GM23338 (cell line): ENCODE results near the gene GOLGA7B. TPM values are rescaled to one million over a fixed set of nuclear protein-coding genes. Genes with fewer than 3 reads are reported as not detected.

Source experiments
- ATAC-seq: fragments of 200-7000 bp; cut with Tn5 transposase; 3 replicates; pipeline ENCODE4 v1.9.1; 2020
- DNase-seq: peaks from one replicate; pipeline ENCODE4 v3.0.0-alpha.2; 2015; ENCODE audit warnings: low spot score
- H2AFZ ChIP-seq: fragments of 200-600 bp; sonication (generic); 2 replicates; pipeline ENCODE4 v1.8.0; 2016; ENCODE audit warnings: antibody characterized with exemption, mild to moderate bottlenecking, moderate library complexity
- H3F3A ChIP-seq: fragments of 200-600 bp; sonication (generic); replicated peaks from 2 replicates; pipeline ENCODE4 v1.8.0; 2017; ENCODE audit warnings: antibody characterized with exemption, mixed run types, low read depth
- H3K27ac ChIP-seq: fragments of 200-600 bp; sonication (generic); 2 replicates; pipeline ENCODE4 v1.6.1; 2016; ENCODE audit warnings: low read depth
- H3K27me3 ChIP-seq: fragments of 200-600 bp; sonication (generic); 2 replicates; pipeline ENCODE4 v1.8.0; 2016; ENCODE audit warnings: mild to moderate bottlenecking, mixed run types, moderate library complexity; ENCODE audit not compliant: insufficient read depth
- H3K36me3 ChIP-seq: fragments of 200-600 bp; sonication (generic); 2 replicates; pipeline ENCODE4 v1.8.0; 2016; ENCODE audit warnings: mild to moderate bottlenecking; ENCODE audit not compliant: insufficient read depth
- H3K4me1 ChIP-seq: fragments of 200-600 bp; sonication (generic); 2 replicates; pipeline ENCODE4 v1.8.0; 2016; ENCODE audit warnings: mild to moderate bottlenecking, moderate library complexity; ENCODE audit not compliant: insufficient read depth
- H3K4me2 ChIP-seq: fragments of 200-600 bp; sonication (generic); 2 replicates; pipeline ENCODE4 v1.7.1; 2017; ENCODE audit warnings: mixed run types
- H3K4me3 ChIP-seq: fragments of 200-600 bp; sonication (generic); 2 replicates; pipeline ENCODE4 v1.6.1; 2016; ENCODE audit warnings: mixed run types
- H3K79me2 ChIP-seq: fragments of 200-600 bp; sonication (generic); replicated peaks from 2 replicates; pipeline ENCODE4 v1.8.0; 2017; ENCODE audit warnings: mild to moderate bottlenecking; ENCODE audit not compliant: insufficient read depth
- H3K9me2 ChIP-seq: fragments of 200-600 bp; sonication (generic); 2 replicates; pipeline ENCODE4 v1.8.0; 2017; ENCODE audit not compliant: insufficient read depth
- H4K20me1 ChIP-seq: fragments of 200-600 bp; sonication (generic); replicated peaks from 2 replicates; pipeline ENCODE4 v1.8.0; 2017; ENCODE audit warnings: mild to moderate bottlenecking; ENCODE audit not compliant: insufficient read depth
- H3K27ac Mint-ChIP-seq: 2 replicates; pipeline ENCODE4 v1.8.0; 2020; ENCODE audit warnings: inconsistent platforms, mild to moderate bottlenecking, moderate library complexity, mixed read lengths
- H3K27me3 Mint-ChIP-seq: 3 replicates; pipeline ENCODE4 v1.8.0; 2022; ENCODE audit warnings: low read depth, mild to moderate bottlenecking, moderate library complexity, mixed read lengths, inconsistent platforms; ENCODE audit not compliant: insufficient read depth, poor library complexity
- H3K36me3 Mint-ChIP-seq: 3 replicates; pipeline ENCODE4 v1.8.0; 2021; ENCODE audit warnings: low read depth, mild to moderate bottlenecking, inconsistent platforms, moderate library complexity, mixed read lengths
- H3K4me1 Mint-ChIP-seq: 3 replicates; pipeline ENCODE4 v1.8.0; 2020; ENCODE audit warnings: mild to moderate bottlenecking, inconsistent platforms, mixed read lengths
- H3K4me3 Mint-ChIP-seq: 3 replicates; pipeline ENCODE4 v1.8.0; 2021; ENCODE audit warnings: moderate library complexity, mild to moderate bottlenecking, inconsistent platforms, mixed read lengths
- H3K9me3 Mint-ChIP-seq: 3 replicates; pipeline ENCODE4 v1.8.0; 2020; ENCODE audit warnings: moderate library complexity, mild to moderate bottlenecking, inconsistent platforms, mixed read lengths
- CREB1 ChIP-seq: fragments of 250-450 bp; sonication (Bioruptor Pico); IDR thresholded peaks from 2 replicates; pipeline ENCODE4 v1.5.0; 2020; ENCODE audit warnings: low read depth, mild to moderate bottlenecking, moderate library complexity
- EZH2phosphoT487 ChIP-seq: fragments of 200-600 bp; sonication (generic); IDR thresholded peaks from one replicate; pipeline ENCODE4 v1.8.1; 2018; ENCODE audit warnings: antibody characterized with exemption; ENCODE audit not compliant: unreplicated experiment
- STAT1 ChIP-seq: IDR thresholded peaks from one replicate; pipeline ENCODE4 v1.6.1; 2016; ENCODE audit warnings: antibody characterized with exemption; ENCODE audit not compliant: unreplicated experiment
- ZNF114 ChIP-seq: fragments of 250-450 bp; sonication (Bioruptor Pico); IDR thresholded peaks from 2 replicates; pipeline ENCODE4 v1.5.0; 2020; ENCODE audit warnings: mild to moderate bottlenecking, moderate library complexity
- polyA plus RNA-seq: library from polyadenylated mRNA; unstranded; fragments of >200 nt; fragmentation: Nextera tagmentation; extraction: Ambion mirVana; gene quantifications from 2 replicates; pipeline ENCODE4 v1.2.1, GENCODE V29; 2016
- total RNA-seq: library from RNA; depleted of rRNA; stranded (reverse); fragments of >200 nt; shearing (Covaris generic); gene quantifications from 2 replicates; pipeline ENCODE4 v1.2.3, GENCODE V29; 2014
- TF ChIP-seq, protein P1 (sequence below): fragments of 250-450 bp; sonication (Bioruptor Pico); IDR thresholded peaks from 2 replicates; pipeline ENCODE4 v1.5.0; 2020; ENCODE audit warnings: mild to moderate bottlenecking, moderate library complexity

GOLGA7B gene
- total and polyA plus RNA-seq, 2 experiments from 2014 or later, result 0.14 to 0.15 TPM

DNA sequence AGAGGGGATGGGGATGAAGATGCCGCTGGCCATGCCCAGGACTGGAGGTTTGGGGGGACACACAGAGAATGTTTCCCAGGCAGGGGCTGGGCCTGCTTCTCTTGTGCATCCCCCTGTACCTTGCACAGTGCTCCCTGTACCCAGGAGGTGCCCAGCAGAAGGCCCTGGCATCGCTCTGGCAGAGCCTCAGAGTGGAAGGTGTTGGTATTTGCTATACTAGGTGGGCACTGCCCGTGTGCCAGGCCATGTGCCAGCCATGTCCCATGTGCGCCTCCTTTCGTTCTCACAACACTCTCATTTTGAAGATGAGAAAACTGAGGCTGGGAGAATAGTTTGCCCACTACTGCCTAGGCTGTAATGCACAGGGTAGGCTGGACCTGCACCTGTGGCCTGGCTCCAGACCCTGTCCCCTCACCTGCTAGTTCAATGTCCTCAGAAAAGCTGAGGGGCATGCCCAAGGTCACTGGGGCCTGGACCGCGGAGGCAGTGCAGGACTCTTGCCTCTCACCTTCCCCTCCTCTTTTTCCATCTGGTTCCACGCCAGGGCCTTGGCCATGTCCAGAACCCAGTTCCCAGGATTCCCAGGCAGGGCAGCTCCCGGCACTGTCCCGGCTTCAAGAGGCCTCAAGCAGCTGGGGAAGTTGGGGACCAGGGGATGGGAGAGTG lies 64.7 kb downstream of the GOLGA7B start (continued):
- TF ChIP-seq, protein P1, sequence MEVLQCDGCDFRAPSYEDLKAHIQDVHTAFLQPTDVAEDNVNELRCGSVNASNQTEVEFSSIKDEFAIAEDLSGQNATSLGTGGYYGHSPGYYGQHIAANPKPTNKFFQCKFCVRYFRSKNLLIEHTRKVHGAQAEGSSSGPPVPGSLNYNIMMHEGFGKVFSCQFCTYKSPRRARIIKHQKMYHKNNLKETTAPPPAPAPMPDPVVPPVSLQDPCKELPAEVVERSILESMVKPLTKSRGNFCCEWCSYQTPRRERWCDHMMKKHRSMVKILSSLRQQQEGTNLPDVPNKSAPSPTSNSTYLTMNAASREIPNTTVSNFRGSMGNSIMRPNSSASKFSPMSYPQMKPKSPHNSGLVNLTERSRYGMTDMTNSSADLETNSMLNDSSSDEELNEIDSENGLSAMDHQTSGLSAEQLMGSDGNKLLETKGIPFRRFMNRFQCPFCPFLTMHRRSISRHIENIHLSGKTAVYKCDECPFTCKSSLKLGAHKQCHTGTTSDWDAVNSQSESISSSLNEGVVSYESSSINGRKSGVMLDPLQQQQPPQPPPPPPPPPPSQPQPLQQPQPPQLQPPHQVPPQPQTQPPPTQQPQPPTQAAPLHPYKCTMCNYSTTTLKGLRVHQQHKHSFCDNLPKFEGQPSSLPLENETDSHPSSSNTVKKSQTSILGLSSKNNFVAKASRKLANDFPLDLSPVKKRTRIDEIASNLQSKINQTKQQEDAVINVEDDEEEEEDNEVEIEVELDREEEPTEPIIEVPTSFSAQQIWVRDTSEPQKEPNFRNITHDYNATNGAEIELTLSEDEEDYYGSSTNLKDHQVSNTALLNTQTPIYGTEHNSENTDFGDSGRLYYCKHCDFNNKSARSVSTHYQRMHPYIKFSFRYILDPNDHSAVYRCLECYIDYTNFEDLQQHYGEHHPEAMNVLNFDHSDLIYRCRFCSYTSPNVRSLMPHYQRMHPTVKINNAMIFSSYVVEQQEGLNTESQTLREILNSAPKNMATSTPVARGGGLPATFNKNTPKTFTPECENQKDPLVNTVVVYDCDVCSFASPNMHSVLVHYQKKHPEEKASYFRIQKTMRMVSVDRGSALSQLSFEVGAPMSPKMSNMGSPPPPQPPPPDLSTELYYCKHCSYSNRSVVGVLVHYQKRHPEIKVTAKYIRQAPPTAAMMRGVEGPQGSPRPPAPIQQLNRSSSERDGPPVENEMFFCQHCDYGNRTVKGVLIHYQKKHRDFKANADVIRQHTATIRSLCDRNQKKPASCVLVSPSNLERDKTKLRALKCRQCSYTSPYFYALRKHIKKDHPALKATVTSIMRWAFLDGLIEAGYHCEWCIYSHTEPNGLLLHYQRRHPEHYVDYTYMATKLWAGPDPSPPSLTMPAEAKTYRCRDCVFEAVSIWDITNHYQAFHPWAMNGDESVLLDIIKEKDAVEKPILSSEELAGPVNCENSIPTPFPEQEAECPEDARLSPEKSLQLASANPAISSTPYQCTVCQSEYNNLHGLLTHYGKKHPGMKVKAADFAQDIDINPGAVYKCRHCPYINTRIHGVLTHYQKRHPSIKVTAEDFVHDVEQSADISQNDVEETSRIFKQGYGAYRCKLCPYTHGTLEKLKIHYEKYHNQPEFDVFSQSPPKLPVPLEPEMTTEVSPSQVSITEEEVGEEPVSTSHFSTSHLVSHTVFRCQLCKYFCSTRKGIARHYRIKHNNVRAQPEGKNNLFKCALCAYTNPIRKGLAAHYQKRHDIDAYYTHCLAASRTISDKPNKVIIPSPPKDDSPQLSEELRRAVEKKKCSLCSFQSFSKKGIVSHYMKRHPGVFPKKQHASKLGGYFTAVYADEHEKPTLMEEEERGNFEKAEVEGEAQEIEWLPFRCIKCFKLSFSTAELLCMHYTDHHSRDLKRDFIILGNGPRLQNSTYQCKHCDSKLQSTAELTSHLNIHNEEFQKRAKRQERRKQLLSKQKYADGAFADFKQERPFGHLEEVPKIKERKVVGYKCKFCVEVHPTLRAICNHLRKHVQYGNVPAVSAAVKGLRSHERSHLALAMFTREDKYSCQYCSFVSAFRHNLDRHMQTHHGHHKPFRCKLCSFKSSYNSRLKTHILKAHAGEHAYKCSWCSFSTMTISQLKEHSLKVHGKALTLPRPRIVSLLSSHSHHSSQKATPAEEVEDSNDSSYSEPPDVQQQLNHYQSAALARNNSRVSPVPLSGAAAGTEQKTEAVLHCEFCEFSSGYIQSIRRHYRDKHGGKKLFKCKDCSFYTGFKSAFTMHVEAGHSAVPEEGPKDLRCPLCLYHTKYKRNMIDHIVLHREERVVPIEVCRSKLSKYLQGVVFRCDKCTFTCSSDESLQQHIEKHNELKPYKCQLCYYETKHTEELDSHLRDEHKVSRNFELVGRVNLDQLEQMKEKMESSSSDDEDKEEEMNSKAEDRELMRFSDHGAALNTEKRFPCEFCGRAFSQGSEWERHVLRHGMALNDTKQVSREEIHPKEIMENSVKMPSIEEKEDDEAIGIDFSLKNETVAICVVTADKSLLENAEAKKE (CRISPR knock-in tag), result no peak
- TF ChIP-seq ZNF114 (CRISPR knock-in tag) (no peak), CREB1 (CRISPR knock-in tag) (no peak), STAT1 (no peak), EZH2phosphoT487 (no peak)

DNA sequence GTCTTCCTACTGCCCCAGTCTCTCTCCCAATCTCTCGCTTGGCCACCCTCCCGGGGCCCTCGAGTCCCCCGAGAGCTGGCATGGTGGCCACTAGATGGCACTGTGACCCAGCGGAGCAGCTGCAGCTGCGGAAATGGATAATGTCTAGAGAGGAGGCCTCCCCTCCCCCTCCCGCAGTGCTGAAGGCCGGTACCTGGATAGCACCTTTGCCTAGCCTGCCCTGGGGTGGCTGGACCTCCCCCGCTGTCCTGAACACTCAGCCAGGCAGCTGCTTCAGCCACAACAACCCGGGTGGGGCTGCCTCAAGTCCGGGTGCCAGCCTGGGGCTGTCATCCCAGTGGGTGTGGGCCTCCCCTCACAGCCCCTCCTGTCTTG lies 65.2 kb downstream of the GOLGA7B start:
- Histone ChIP-seq H3K36me3 (no peaks in the 10 kb centered on the region), H4K20me1 (no peaks in the 10 kb centered on the region), H3K4me3 (no peak overlapping the region), H3F3A (no peaks in the 10 kb centered on the region), H3K27me3 (no peaks in the 10 kb centered on the region), H2AFZ (0 out of 2 replicates have a peak overlapping the region, but pooled peaks have one; percentile 63), H3K9me2 (no peaks in the 10 kb centered on the region), H3K4me2 (no peak overlapping the region), H3K27ac (no peak overlapping the region), H3K4me1 (no peaks in the 10 kb centered on the region; the same call in 1 of the 2 replicates), H3K79me2 (no peaks in the 10 kb centered on the region)
- H3K9me3 Mint-ChIP-seq, result no peaks in the 10 kb centered on the region
- DNase-seq, result peak; percentile 93
- ATAC-seq, result peak; percentile 97
- peaks cover 9% of the 10 kb centered on the region; the same call in 2 of the 3 replicates for H3K4me1 Mint-ChIP-seq
- H3K27me3 Mint-ChIP-seq, result peaks cover 7% of the 10 kb centered on the region
- no peaks in the 10 kb centered on the region for H3K36me3 Mint-ChIP-seq
- H3K4me3 Mint-ChIP-seq, result no peak overlapping the region
- H3K27ac Mint-ChIP-seq, result no peak overlapping the region
- TF ChIP-seq, protein P1 (CRISPR knock-in tag), result no peak
